ENCODE data around the gene ELK4.

ELK4 gene

GRCh38 chr1:205630651-205631009 lies 1.2 kb downstream of the ELK4 start:
- no peaks in the 10 kb centered on the region for H3K9me3 ChIP-seq (ENCODE audit: severe bottlenecking)
- no peaks in the 10 kb centered on the region for H3K27me3 ChIP-seq (ENCODE audit: insufficient read depth, low read depth, severe bottlenecking)
- TF ChIP-seq CTCF (IDR thresholded peaks at IDR 0.05; ENCODE audit: low read depth, low read length) = no peak
- peaks cover 6% of the 10 kb centered on the region; the same call in 1 of the 2 replicates for H3K36me3 ChIP-seq
- H3K4me3 ChIP-seq (ENCODE audit: low read depth, low read length) = peak overlapping the region; percentile 79
- H3K27ac ChIP-seq = peak overlapping the region; percentile 90
- no peak for DNase-seq

- Histone ChIP-seq H3K27ac (peak overlapping the region; percentile 90; the same call in 1 of the 2 replicates), H3K27me3 (ENCODE audit: insufficient read depth, low read depth, severe bottlenecking) (no peaks in the 10 kb centered on the region), H3K9me3 (ENCODE audit: severe bottlenecking) (no peaks in the 10 kb centered on the region), H3K36me3 (peaks cover 6% of the 10 kb centered on the region; the same call in 1 of the 2 replicates), H3K4me3 (ENCODE audit: low read depth, low read length) (peak overlapping the region; percentile 79)
- TF ChIP-seq CTCF (IDR thresholded peaks at IDR 0.05; ENCODE audit: low read depth, low read length) = no peak
- DNase-seq = no peak
Observed at GRCh38 chr1:205630241-205630640, 1.6 kb downstream of the ELK4 start.

- Histone ChIP-seq H3K27ac (no peak overlapping the region), H3K27me3 (ENCODE audit: insufficient read depth, low read depth, severe bottlenecking) (no peaks in the 10 kb centered on the region), H3K36me3 (peaks cover 6% of the 10 kb centered on the region), H3K9me3 (ENCODE audit: severe bottlenecking) (no peaks in the 10 kb centered on the region), H3K4me3 (ENCODE audit: low read depth, low read length) (no peak overlapping the region)
- DNase-seq = no peak
- TF ChIP-seq CTCF (IDR thresholded peaks at IDR 0.05; ENCODE audit: low read depth, low read length) = no peak
Observed at GRCh38 chr1:205629751-205630150, 2.1 kb downstream of the ELK4 start.

GRCh38 chr1:205627956-205628355 lies 3.9 kb downstream of the ELK4 start:
- H3K27ac ChIP-seq = no peak overlapping the region
- no peak overlapping the region for H3K4me3 ChIP-seq (ENCODE audit: low read depth, low read length)
- no peak for DNase-seq

GRCh38 chr1:205626216-205626615 lies 5.6 kb downstream of the ELK4 start:
- no peak for DNase-seq
- Histone ChIP-seq H3K4me3 (ENCODE audit: low read depth, low read length) (no peak overlapping the region), H3K9me3 (ENCODE audit: severe bottlenecking) (no peaks in the 10 kb centered on the region), H3K36me3 (peaks cover 32% of the 10 kb centered on the region), H3K27me3 (ENCODE audit: insufficient read depth, low read depth, severe bottlenecking) (no peaks in the 10 kb centered on the region), H3K27ac (no peak overlapping the region)
- no peak for TF ChIP-seq CTCF (IDR thresholded peaks at IDR 0.05; ENCODE audit: low read depth, low read length)

More at GRCh38 chr1:205627956-205628355, 3.9 kb downstream of the ELK4 start:
- TF ChIP-seq CTCF (IDR thresholded peaks at IDR 0.05; ENCODE audit: low read depth, low read length) = no peak
- no peaks in the 10 kb centered on the region for H3K9me3 ChIP-seq (ENCODE audit: severe bottlenecking)
- H3K27me3 ChIP-seq (ENCODE audit: insufficient read depth, low read depth, severe bottlenecking) = no peaks in the 10 kb centered on the region
- peaks cover 14% of the 10 kb centered on the region for H3K36me3 ChIP-seq

GRCh38 chr1:205623646-205624045 lies 8.2 kb downstream of the ELK4 start:
- DNase-seq = no peak
- Histone ChIP-seq H3K9me3 (ENCODE audit: severe bottlenecking) (no peaks in the 10 kb centered on the region), H3K4me3 (ENCODE audit: low read depth, low read length) (no peak overlapping the region), H3K27me3 (ENCODE audit: insufficient read depth, low read depth, severe bottlenecking) (no peaks in the 10 kb centered on the region), H3K36me3 (peaks cover 55% of the 10 kb centered on the region), H3K27ac (no peak overlapping the region)
- no peak for TF ChIP-seq CTCF (IDR thresholded peaks at IDR 0.05; ENCODE audit: low read depth, low read length)
